ENCODE results near the gene ENOX1.

Gene ENOX1

DNA sequence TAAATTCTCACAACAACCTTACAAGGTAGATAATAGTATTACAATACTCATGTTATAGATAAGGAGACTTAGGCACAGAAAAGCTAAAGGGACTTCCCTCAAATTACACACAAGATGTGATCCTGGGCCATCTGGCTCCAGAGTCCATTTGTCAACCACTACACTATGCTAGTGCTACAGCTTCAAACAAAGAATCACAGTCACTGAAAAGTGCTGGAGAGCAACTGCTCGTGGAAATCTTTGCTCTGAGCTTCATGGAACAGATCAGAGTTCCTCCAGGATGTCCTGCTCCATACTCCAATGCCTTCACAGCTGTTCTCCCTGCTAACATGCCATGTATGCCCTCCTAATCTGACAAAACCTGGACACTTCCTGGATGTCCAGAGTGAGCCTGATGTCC is 271.2 kb downstream of the ENOX1 start:
- no peak overlapping the region for H3K27ac ChIP-seq
- TF ChIP-seq, protein P1, sequence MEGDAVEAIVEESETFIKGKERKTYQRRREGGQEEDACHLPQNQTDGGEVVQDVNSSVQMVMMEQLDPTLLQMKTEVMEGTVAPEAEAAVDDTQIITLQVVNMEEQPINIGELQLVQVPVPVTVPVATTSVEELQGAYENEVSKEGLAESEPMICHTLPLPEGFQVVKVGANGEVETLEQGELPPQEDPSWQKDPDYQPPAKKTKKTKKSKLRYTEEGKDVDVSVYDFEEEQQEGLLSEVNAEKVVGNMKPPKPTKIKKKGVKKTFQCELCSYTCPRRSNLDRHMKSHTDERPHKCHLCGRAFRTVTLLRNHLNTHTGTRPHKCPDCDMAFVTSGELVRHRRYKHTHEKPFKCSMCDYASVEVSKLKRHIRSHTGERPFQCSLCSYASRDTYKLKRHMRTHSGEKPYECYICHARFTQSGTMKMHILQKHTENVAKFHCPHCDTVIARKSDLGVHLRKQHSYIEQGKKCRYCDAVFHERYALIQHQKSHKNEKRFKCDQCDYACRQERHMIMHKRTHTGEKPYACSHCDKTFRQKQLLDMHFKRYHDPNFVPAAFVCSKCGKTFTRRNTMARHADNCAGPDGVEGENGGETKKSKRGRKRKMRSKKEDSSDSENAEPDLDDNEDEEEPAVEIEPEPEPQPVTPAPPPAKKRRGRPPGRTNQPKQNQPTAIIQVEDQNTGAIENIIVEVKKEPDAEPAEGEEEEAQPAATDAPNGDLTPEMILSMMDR (conservative IDR thresholded peaks at IDR 0.05), result no peak

DNA sequence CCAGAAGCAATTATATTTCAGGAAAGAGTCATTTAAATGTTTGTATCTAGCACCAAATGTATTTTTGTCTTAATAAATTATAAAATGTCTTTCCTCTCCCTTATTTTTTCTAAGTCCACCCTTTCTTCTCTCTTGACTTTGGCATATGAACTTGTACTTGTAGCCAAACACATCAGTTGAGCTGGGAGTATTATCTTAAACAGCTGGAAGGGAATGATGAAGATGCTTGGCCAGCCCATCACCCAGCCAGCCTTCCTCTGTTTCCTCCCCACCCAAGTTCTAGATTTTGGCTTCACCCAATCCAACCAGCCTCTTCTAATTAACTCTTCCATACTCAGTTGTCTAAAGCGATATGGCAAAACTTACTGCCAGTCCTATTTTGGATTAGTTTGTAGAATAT is 272.5 kb downstream of the ENOX1 start:
- H3K27ac ChIP-seq, result no peak overlapping the region
- TF ChIP-seq, protein P1 (conservative IDR thresholded peaks at IDR 0.05), result no peak

DNA sequence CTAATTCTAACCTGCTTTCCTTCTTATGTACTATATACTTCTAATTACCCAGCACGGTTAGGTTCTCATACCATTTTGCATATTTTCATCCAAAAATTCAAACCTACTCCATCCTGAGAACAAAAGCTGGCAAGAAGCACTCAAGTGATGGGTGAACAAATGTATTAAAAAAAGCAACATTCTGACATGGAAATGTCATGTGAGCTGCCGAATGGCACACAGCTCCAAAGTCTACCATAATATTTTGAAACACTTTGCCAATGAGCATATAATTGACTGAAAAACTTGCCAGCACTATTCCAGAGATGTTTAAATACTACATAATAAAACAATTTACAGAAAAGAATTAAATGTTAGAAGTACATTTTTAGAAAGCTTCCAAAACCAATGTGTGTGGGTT is 274.6 kb downstream of the ENOX1 start:
- TF ChIP-seq, protein P1 (conservative IDR thresholded peaks at IDR 0.05), result no peak

DNA sequence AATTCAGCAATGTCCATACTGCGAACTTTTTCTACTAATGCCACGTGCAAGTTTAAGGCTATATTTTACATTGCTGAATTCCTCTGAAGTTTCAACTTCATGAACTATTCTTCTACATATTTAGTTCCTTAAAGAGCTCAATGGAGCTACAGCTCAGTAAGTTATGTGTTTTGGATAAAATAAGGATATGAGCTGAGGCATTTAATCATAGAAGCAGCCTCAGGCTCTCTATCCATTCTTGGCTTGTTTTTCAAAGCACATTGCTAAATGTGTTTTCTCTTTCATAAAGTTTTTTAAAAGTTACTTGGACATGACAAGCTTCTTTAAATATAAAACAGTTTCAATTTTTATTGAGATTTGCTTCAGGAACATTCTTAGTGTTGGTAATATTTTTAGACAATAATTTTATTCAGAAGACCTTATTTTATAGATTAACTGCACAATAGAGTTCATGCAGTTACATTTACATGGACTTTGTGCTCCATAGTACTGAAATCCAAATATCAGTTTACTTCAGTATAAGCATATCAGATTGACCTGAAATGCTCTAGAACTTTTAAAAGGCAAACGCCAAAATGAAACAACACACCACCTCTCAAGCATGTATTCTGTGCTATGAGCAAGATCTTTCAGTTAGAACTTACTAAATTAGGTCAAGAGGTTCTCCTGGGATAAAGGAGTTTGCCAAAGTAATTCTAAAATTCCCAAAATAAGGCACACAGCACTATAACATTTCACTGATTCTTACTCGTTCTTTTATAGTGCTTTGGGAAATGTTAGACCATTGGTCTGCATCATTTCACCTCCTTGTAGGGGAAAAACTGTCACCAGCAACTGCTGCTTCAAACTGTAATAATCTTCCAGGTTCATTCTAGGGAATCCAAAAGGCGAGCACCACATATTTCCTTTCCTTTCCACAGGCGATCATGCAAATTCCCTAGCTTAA is 275.5 kb downstream of the ENOX1 start:
- no peak overlapping the region for H3K27ac ChIP-seq
- TF ChIP-seq, protein P1 (conservative IDR thresholded peaks at IDR 0.05), result no peak

More for the DNA sequence above, 274.6 kb downstream of the ENOX1 start:
- H3K27ac ChIP-seq, result no peak overlapping the region

DNA sequence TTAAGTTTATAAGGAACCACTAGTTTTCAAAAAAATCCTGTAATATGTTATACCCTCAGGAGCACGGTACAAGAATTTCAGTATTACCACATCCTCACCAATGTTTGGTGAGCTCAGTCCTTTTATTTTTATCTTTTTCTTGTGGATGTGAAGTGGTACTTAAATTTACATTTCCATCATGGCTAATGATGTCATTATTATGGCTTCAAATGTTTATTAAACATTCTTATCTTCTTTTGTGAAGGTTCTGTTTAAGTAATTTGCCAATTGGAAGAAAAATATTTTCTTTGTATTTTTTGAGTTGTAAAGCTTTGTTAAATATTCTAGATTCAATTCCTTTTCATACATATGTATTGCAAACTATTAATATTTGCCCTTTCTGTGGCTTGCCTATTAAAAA is 291.0 kb downstream of the ENOX1 start:
- TF ChIP-seq, protein P1 (conservative IDR thresholded peaks at IDR 0.05), result no peak
- no peak overlapping the region for H3K27ac ChIP-seq

DNA sequence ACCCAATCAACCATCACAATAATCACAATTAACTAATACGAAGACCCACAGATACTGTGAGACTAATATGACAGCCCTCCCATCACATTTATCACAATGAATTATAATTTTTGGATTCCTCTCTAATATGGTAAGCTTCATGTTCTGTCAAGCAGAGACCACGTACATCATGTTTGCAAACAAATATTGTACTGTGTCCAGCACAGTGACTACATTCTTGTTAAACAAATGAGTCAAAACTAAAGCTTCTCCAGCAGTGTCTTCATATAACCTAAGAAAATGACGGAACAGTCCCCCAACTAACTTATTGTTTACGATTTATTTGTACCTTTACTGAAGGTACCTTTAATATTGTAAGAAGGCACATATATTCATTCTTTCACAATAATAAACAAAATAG is 292.6 kb downstream of the ENOX1 start:
- TF ChIP-seq, protein P1 (conservative IDR thresholded peaks at IDR 0.05), result no peak
- no peak overlapping the region for H3K27ac ChIP-seq

DNA sequence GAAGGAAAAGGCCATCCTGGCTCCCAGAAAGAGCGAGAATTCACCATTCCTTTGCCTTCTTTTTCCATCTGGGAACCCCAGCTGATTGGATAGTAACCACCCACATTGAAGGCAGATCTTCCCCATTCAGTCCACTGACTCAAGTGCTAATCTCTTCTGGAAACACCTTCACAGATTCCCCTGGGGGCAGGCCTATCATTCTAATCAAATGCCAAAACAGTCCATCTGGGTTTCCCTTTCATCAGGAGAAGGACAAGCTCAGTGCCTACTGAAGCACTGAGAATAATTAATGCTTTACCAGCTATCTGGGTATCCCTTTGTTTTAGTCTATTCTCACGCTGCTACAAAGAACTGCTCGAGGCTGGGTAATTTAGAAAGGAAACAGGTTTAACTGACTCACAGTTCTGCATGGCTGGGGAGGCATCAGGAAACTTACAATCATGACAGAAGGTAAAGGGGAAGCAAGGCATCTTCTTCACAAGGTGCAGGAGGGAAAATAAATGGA is 293.2 kb downstream of the ENOX1 start:
- no peak overlapping the region for H3K27ac ChIP-seq
- TF ChIP-seq, protein P1 (conservative IDR thresholded peaks at IDR 0.05), result no peak
